Right atrium auricular region (tissue), 2 donors: ENCODE measurements around the gene TLR6. TPM values are rescaled to one million over a fixed set of nuclear protein-coding genes. Genes with fewer than 3 reads are reported as not detected.

Experiments
- DNase-seq: peaks from one replicate; pipeline ENCODE4 v3.0.0-alpha.2; 2019; ENCODE audit warnings: low spot score
- H3K27ac ChIP-seq, 2 donors: fragments of 200-600 bp; sonication (generic); 1 replicate in 1 of 2; 2 replicates in 1 of 2; pipeline ENCODE4 v1.5.1; 2016 to 2019
- H3K27me3 ChIP-seq, 2 donors: fragments of 200-600 bp; sonication (generic); one replicate each; pipeline versions ENCODE4 v1.5.1 to v1.6.0; 2017 to 2019
- H3K36me3 ChIP-seq: fragments of 200-600 bp; sonication (generic); one replicate; pipeline ENCODE4 v1.5.1; 2016
- H3K4me1 ChIP-seq, 2 donors: fragments of 200-600 bp; sonication (generic); one replicate each; pipeline versions ENCODE4 v1.5.1 to v1.6.0; 2017 to 2019
- H3K4me3 ChIP-seq, 2 donors: fragments of 200-600 bp; sonication (generic); 1 replicate in 1 of 2; 2 replicates in 1 of 2; pipeline ENCODE4 v1.5.1; 2017 to 2019; ENCODE audit warnings: mild to moderate bottlenecking in 1 of 2, moderate library complexity in 1 of 2
- H3K9me3 ChIP-seq, 2 donors: fragments of 200-600 bp; sonication (generic); one replicate each; pipeline ENCODE4 v1.5.1; 2019
- total RNA-seq, 2 donors: library from RNA; depleted of rRNA; stranded (reverse); fragments of >200 nt; gene quantifications; one replicate each; pipeline ENCODE4 v1.1.0, GENCODE V29; 2016
- TF ChIP-seq, protein P1 (sequence below), 2 donors: fragments of 200-600 bp; sonication (generic); IDR thresholded peaks; one replicate each; pipeline ENCODE4 v1.5.1; 2019; ENCODE audit warnings: antibody characterized with exemption in 2 of 2

Gene TLR6
- total RNA-seq, 2 donors from 2014 or later, result 1.2 to 2.3 TPM

DNA sequence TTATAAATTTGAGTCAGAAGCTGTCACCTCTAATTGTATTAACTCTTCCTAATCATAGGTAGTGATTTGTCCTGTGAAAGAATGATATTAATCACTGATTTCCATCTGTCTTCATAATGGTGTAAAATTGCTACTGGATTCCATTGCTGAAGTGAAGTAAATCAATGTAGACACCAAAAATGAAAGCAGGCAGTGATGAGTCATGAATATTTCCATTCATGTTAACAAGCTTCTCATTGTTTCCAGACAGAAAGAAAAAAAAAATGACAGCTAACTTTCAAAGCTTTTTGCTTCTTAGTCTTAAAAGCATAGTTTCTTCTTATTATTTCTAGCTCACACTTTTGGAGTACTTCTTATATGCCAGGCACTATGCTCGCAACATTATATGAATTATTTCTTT, 32.5 kb upstream of the TLR6 start:
- no peaks in the 10 kb centered on the region for H3K9me3 ChIP-seq
- no peak overlapping the region for H3K4me3 ChIP-seq
- TF ChIP-seq, protein P1, sequence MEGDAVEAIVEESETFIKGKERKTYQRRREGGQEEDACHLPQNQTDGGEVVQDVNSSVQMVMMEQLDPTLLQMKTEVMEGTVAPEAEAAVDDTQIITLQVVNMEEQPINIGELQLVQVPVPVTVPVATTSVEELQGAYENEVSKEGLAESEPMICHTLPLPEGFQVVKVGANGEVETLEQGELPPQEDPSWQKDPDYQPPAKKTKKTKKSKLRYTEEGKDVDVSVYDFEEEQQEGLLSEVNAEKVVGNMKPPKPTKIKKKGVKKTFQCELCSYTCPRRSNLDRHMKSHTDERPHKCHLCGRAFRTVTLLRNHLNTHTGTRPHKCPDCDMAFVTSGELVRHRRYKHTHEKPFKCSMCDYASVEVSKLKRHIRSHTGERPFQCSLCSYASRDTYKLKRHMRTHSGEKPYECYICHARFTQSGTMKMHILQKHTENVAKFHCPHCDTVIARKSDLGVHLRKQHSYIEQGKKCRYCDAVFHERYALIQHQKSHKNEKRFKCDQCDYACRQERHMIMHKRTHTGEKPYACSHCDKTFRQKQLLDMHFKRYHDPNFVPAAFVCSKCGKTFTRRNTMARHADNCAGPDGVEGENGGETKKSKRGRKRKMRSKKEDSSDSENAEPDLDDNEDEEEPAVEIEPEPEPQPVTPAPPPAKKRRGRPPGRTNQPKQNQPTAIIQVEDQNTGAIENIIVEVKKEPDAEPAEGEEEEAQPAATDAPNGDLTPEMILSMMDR (IDR thresholded peaks at IDR 0.05), result no peak
- DNase-seq, result no peak
- H3K36me3 ChIP-seq, result peaks cover 17% of the 10 kb centered on the region
- peak overlapping the region; percentile 46 to 56 for H3K27ac ChIP-seq
- H3K27me3 ChIP-seq, result no peaks in the 10 kb centered on the region
- H3K4me1 ChIP-seq, result peaks cover 0 to 9% of the 10 kb centered on the region in 2 donors

DNA sequence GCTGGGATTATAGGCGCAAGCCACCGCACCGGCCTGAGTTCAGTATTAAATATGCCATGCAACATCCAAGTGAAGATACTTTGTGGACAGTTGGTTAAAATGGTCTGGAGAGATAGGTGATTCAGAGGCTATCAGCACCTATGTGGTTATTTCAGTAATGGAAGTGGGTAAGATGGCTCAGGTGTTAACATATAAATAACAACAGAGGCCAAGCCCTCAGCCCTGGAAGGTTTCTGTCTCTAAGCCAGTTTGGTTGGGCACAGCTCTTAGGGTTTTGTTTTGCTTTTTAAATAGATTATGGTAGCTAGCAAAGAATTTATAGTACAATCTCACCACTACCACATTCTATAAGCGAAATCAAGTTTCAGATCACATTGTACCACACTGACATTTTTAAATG, 27.6 kb upstream of the TLR6 start:
- Histone ChIP-seq H3K4me1 (peaks cover 0 to under 1% of the 10 kb centered on the region in 2 donors), H3K36me3 (peaks cover 26% of the 10 kb centered on the region), H3K4me3 (no peak overlapping the region), H3K9me3 (no peaks in the 10 kb centered on the region), H3K27me3 (no peaks in the 10 kb centered on the region), H3K27ac (no peak overlapping the region)
- no peak for DNase-seq
- TF ChIP-seq, protein P1 (IDR thresholded peaks at IDR 0.05), result no peak

- H3K9me3 ChIP-seq, result no peaks in the 10 kb centered on the region
- H3K4me3 ChIP-seq, result no peak overlapping the region
- H3K27me3 ChIP-seq, result no peaks in the 10 kb centered on the region
- H3K36me3 ChIP-seq, result peaks cover 22% of the 10 kb centered on the region
- TF ChIP-seq, protein P1 (IDR thresholded peaks at IDR 0.05), result no peak
- no peak for DNase-seq
- no peak overlapping the region for H3K27ac ChIP-seq
- peaks cover 0 to 11% of the 10 kb centered on the region in 2 donors for H3K4me1 ChIP-seq
Measured at GRCh38 chr4:38876636-38877035, 20.0 kb upstream of the TLR6 start.

GRCh38 chr4:38873290-38873944, 16.8 kb upstream of the TLR6 start:
- no peak overlapping the region for H3K27ac ChIP-seq
- peaks cover 0 to 32% of the 10 kb centered on the region in 2 donors for H3K4me1 ChIP-seq
- H3K9me3 ChIP-seq, result no peaks in the 10 kb centered on the region
- TF ChIP-seq, protein P1 (IDR thresholded peaks at IDR 0.05), result no peak
- peaks cover under 1% of the 10 kb centered on the region for H3K36me3 ChIP-seq
- no peak for DNase-seq
- H3K27me3 ChIP-seq, result no peaks in the 10 kb centered on the region
- H3K4me3 ChIP-seq, result no peak overlapping the region

GRCh38 chr4:38872620-38873019, 16.0 kb upstream of the TLR6 start:
- TF ChIP-seq, protein P1 (IDR thresholded peaks at IDR 0.05), result no peak
- peak overlapping the region in 1 of 2 donors; percentile 25 for H3K27ac ChIP-seq
- peaks cover 0 to 32% of the 10 kb centered on the region in 2 donors for H3K4me1 ChIP-seq
- no peak for DNase-seq
- H3K4me3 ChIP-seq, result no peak overlapping the region
- no peaks in the 10 kb centered on the region for H3K36me3 ChIP-seq
- no peaks in the 10 kb centered on the region for H3K9me3 ChIP-seq
- no peaks in the 10 kb centered on the region for H3K27me3 ChIP-seq

GRCh38 chr4:38871593-38871992, 15.0 kb upstream of the TLR6 start:
- H3K4me3 ChIP-seq, result no peak overlapping the region
- no peaks in the 10 kb centered on the region for H3K36me3 ChIP-seq
- DNase-seq, result no peak
- H3K27me3 ChIP-seq, result no peaks in the 10 kb centered on the region
- H3K4me1 ChIP-seq, result peaks cover 0 to 39% of the 10 kb centered on the region in 2 donors
- H3K27ac ChIP-seq, result no peak overlapping the region
- TF ChIP-seq, protein P1 (IDR thresholded peaks at IDR 0.05), result no peak
- no peaks in the 10 kb centered on the region for H3K9me3 ChIP-seq
